ENCODE data around the gene CPVL.
"Not testable (repeated sequence)": the region's sequence is repeated elsewhere in the genome, so short reads cannot be mapped to it uniquely, and the experiment has no call there.

Gene CPVL

GRCh38 chr7:29115753-29116152 lies 30.6 kb downstream of the CPVL start:
- H3K4me2 ChIP-seq (ENCODE audit: low read length), result no peak overlapping the region
- no peaks in the 10 kb centered on the region for H3K4me1 ChIP-seq (ENCODE audit: control insufficient read depth, low read length)
- H3K27me3 ChIP-seq (ENCODE audit: control insufficient read depth, low read length), result peaks cover 2% of the 10 kb centered on the region; the same call in 1 of the 2 replicates
- H3K36me3 ChIP-seq (ENCODE audit: control insufficient read depth, low read length), result no peaks in the 10 kb centered on the region
- H3K9me3 ChIP-seq (ENCODE audit: control insufficient read depth, insufficient read depth, low read length), result no peaks in the 10 kb centered on the region
- H3K79me2 ChIP-seq (ENCODE audit: control insufficient read depth, low read length), result no peaks in the 10 kb centered on the region
- TF ChIP-seq CTCF (IDR thresholded peaks at IDR 0.05; ENCODE audit: low read depth, low read length, poor library complexity, severe bottlenecking) (no peak), EZH2phosphoT487 (IDR thresholded peaks at IDR 0.05; ENCODE audit: borderline replicate concordance, low read length) (no peak)
- no peaks in the 10 kb centered on the region for H4K20me1 ChIP-seq (ENCODE audit: control insufficient read depth, insufficient read depth, low read depth, low read length)
- no peak overlapping the region for H3K27ac ChIP-seq (ENCODE audit: low read depth, low read length)
- no peaks in the 10 kb centered on the region for H3K9me2 ChIP-seq (replicated peaks; ENCODE audit: control insufficient read depth, low read length)
- no peaks in the 10 kb centered on the region for H3F3A ChIP-seq (ENCODE audit: control insufficient read depth, insufficient read depth)
- no peak overlapping the region for H3K4me3 ChIP-seq (ENCODE audit: low read length)

- no peaks in the 10 kb centered on the region for H3K9me3 ChIP-seq (ENCODE audit: control insufficient read depth, insufficient read depth, low read length)
- no peak overlapping the region for H3K4me3 ChIP-seq (ENCODE audit: low read length)
- no peaks in the 10 kb centered on the region for H4K20me1 ChIP-seq (ENCODE audit: control insufficient read depth, insufficient read depth, low read depth, low read length)
- H3F3A ChIP-seq (ENCODE audit: control insufficient read depth, insufficient read depth), result no peaks in the 10 kb centered on the region
- H3K27me3 ChIP-seq (ENCODE audit: control insufficient read depth, low read length), result peaks cover 5% of the 10 kb centered on the region
- no peaks in the 10 kb centered on the region for H3K36me3 ChIP-seq (ENCODE audit: control insufficient read depth, low read length)
- no peaks in the 10 kb centered on the region for H3K4me1 ChIP-seq (ENCODE audit: control insufficient read depth, low read length)
- H3K9me2 ChIP-seq (replicated peaks; ENCODE audit: control insufficient read depth, low read length), result no peaks in the 10 kb centered on the region
- no peaks in the 10 kb centered on the region for H3K79me2 ChIP-seq (ENCODE audit: control insufficient read depth, low read length)
- no peak overlapping the region for H3K27ac ChIP-seq (ENCODE audit: low read depth, low read length)
- TF ChIP-seq EZH2phosphoT487 (IDR thresholded peaks at IDR 0.05; ENCODE audit: borderline replicate concordance, low read length) (no peak), CTCF (IDR thresholded peaks at IDR 0.05; ENCODE audit: low read depth, low read length, poor library complexity, severe bottlenecking) (no peak)
- no peak overlapping the region for H3K4me2 ChIP-seq (ENCODE audit: low read length)
Measured at GRCh38 chr7:29115130-29115687, 31.1 kb downstream of the CPVL start.

- H3K4me1 ChIP-seq (ENCODE audit: control insufficient read depth, low read length); H3K27ac ChIP-seq (ENCODE audit: low read depth, low read length); H3K79me2 ChIP-seq (ENCODE audit: control insufficient read depth, low read length); H3K9me3 ChIP-seq (ENCODE audit: control insufficient read depth, insufficient read depth, low read length); H3F3A ChIP-seq (ENCODE audit: control insufficient read depth, insufficient read depth); H3K4me3 ChIP-seq (ENCODE audit: low read length); H4K20me1 ChIP-seq (ENCODE audit: control insufficient read depth, insufficient read depth, low read depth, low read length); H3K9me2 ChIP-seq (replicated peaks; ENCODE audit: control insufficient read depth, low read length); H3K4me2 ChIP-seq (ENCODE audit: low read length); H3K36me3 ChIP-seq (ENCODE audit: control insufficient read depth, low read length): not testable (repeated sequence)
- peaks cover 14% of the 10 kb centered on the region for H3K27me3 ChIP-seq (ENCODE audit: control insufficient read depth, low read length)
Measured at GRCh38 chr7:29114266-29114665, 32.1 kb downstream of the CPVL start.

GRCh38 chr7:29113384-29114102 lies 32.8 kb downstream of the CPVL start:
- no peaks in the 10 kb centered on the region for H4K20me1 ChIP-seq (ENCODE audit: control insufficient read depth, insufficient read depth, low read depth, low read length)
- H3K27ac ChIP-seq (ENCODE audit: low read depth, low read length), result no peak overlapping the region
- no peak overlapping the region for H3K4me2 ChIP-seq (ENCODE audit: low read length)
- no peak overlapping the region for H3K4me3 ChIP-seq (ENCODE audit: low read length)
- no peaks in the 10 kb centered on the region for H3F3A ChIP-seq (ENCODE audit: control insufficient read depth, insufficient read depth)
- H3K9me2 ChIP-seq (replicated peaks; ENCODE audit: control insufficient read depth, low read length), result no peaks in the 10 kb centered on the region
- peaks cover 19% of the 10 kb centered on the region for H3K27me3 ChIP-seq (ENCODE audit: control insufficient read depth, low read length)
- no peaks in the 10 kb centered on the region for H3K36me3 ChIP-seq (ENCODE audit: control insufficient read depth, low read length)
- no peaks in the 10 kb centered on the region for H3K9me3 ChIP-seq (ENCODE audit: control insufficient read depth, insufficient read depth, low read length)
- H3K4me1 ChIP-seq (ENCODE audit: control insufficient read depth, low read length), result no peaks in the 10 kb centered on the region
- no peaks in the 10 kb centered on the region for H3K79me2 ChIP-seq (ENCODE audit: control insufficient read depth, low read length)
- TF ChIP-seq EZH2phosphoT487 (IDR thresholded peaks at IDR 0.05; ENCODE audit: borderline replicate concordance, low read length) (no peak), CTCF (IDR thresholded peaks at IDR 0.05; ENCODE audit: low read depth, low read length, poor library complexity, severe bottlenecking) (peak; percentile 17)
